ENCODE measurements around the gene MYL7.

Gene MYL7

GRCh38 chr7:44163591-44163990, 22.5 kb upstream of the MYL7 start:
- no peak for DNase-seq (ENCODE audit: low read depth)
- H3K4me3 ChIP-seq (ENCODE audit: low read depth, low read length) = no peak overlapping the region
- no peak for TF ChIP-seq CTCF (IDR thresholded peaks at IDR 0.05; ENCODE audit: low read depth, low read length, missing control alignments)

- H3K4me3 ChIP-seq (ENCODE audit: low read depth, low read length) = no peak overlapping the region
- DNase-seq (ENCODE audit: low read depth) = no peak
- TF ChIP-seq CTCF (IDR thresholded peaks at IDR 0.05; ENCODE audit: low read depth, low read length, missing control alignments) = no peak
These were observed 21.8 kb upstream of the MYL7 start for GRCh38 chr7:44162785-44163395.

- no peak overlapping the region for H3K4me3 ChIP-seq (ENCODE audit: low read depth, low read length)
- no peak for DNase-seq (ENCODE audit: low read depth)
- no peak for TF ChIP-seq CTCF (IDR thresholded peaks at IDR 0.05; ENCODE audit: low read depth, low read length, missing control alignments)
These were observed 21.0 kb upstream of the MYL7 start for GRCh38 chr7:44162179-44162578.

- DNase-seq (ENCODE audit: low read depth) = no peak
- no peak for TF ChIP-seq CTCF (IDR thresholded peaks at IDR 0.05; ENCODE audit: low read depth, low read length, missing control alignments)
- no peak overlapping the region for H3K4me3 ChIP-seq (ENCODE audit: low read depth, low read length)
These were observed 20.2 kb upstream of the MYL7 start for GRCh38 chr7:44161371-44161770.

GRCh38 chr7:44159824-44160630, 18.9 kb upstream of the MYL7 start:
- TF ChIP-seq CTCF (IDR thresholded peaks at IDR 0.05; ENCODE audit: low read depth, low read length, missing control alignments) = no peak
- no peak for DNase-seq (ENCODE audit: low read depth)
- H3K4me3 ChIP-seq (ENCODE audit: low read depth, low read length) = no peak overlapping the region

GRCh38 chr7:44158873-44159631, 17.9 kb upstream of the MYL7 start:
- DNase-seq (ENCODE audit: low read depth) = no peak
- TF ChIP-seq CTCF (IDR thresholded peaks at IDR 0.05; ENCODE audit: low read depth, low read length, missing control alignments) = no peak

More at GRCh38 chr7:44158873-44159631, 17.9 kb upstream of the MYL7 start:
- H3K4me3 ChIP-seq (ENCODE audit: low read depth, low read length) = no peak overlapping the region
